DMS153 treated with DMSO at 0.1 percent for 48 hours (cell line): ENCODE results near the gene DLGAP4.

Experiments used
- DNase-seq: peaks from one replicate; lab custom pipeline; 2025; ENCODE audit not compliant: unreplicated experiment; lab: John Stamatoyannopoulos, UW

DLGAP4 gene

GRCh38 chr20:36320261-36320897 is 14.2 kb downstream of the DLGAP4 start:
- no peak for DNase-seq

DNA sequence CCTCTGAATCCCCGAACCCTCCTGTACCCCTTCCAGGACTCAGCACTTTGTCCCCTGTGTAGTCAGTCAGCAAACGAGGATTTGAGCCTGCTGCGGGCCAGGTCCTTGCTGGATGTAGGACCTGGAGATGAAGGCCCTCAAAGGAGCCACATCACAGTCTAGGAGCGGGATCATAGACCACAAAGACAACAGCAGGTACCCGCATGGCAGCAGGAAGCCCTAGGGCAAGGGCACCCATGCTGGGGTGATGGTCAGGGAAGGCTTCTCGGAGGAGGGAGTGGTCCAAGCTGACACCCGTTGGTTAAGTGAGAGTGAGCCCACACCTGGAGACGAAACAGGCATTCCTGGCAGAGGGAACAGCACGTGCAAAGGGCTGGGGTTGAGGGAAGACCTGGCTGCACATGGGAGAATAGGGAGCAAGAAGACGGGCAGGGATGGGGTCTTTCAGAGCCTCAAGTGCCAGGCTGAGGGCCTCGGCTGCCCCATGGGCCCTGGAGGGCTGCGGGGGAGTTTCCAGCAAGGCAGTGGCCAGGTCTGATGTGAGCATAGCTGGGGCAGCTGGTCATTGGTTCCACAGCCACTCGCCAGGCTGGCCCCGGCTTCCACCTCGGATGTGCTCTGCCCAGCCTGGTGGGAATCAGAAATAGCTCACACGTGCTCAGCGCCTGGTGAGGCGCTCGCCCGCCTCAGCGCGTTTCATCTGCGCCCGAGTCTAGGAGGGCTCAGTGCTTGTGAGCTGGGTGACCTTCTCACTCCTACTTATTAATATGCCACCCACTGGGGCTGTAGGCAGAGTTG is 15.0 kb downstream of the DLGAP4 start:
- no peak for DNase-seq

- no peak for DNase-seq
These were observed 16.0 kb downstream of the DLGAP4 start for GRCh38 chr20:36322131-36322530.

GRCh38 chr20:36330091-36330490 is 24.0 kb downstream of the DLGAP4 start:
- DNase-seq: no peak

DNA sequence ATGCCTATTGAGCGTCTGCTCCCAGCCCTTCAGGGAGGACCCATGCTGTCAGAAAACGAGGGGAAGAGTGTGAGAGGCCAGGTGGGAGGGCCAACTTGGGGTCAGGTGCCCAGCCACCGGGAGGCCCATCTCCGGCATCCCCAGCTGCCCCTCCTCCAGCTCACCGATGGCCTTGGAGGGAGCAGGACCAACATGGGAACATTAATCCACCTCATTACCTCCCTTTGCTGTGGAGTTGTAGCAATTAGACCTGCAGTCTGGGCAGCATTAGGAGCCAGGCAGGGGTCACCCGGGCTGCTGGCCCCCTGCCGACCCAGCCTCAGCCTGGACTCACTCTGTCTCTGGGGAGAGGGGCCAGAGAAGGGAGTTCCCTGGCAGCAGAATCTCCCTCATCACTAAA is 25.1 kb downstream of the DLGAP4 start:
- DNase-seq: no peak

DNA sequence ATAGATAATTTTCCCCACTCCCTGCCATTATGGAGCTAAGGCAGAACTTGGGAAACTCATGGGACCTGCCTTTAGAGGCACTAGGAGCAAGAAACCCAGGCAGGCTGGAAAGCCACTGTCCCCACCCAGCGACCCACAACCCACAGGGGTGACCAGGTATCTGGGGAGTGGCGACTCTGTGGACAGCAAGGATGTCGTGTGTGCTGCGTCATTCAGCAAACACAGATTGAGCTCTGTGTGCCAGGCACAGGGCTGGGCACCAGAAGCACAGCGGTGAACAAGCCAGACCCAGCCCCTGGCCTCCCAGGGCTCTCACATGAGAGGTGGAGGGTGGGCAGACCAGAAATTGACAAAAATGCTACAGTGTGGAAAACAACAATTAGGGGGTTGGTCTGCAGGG is 27.7 kb downstream of the DLGAP4 start:
- no peak for DNase-seq

DNA sequence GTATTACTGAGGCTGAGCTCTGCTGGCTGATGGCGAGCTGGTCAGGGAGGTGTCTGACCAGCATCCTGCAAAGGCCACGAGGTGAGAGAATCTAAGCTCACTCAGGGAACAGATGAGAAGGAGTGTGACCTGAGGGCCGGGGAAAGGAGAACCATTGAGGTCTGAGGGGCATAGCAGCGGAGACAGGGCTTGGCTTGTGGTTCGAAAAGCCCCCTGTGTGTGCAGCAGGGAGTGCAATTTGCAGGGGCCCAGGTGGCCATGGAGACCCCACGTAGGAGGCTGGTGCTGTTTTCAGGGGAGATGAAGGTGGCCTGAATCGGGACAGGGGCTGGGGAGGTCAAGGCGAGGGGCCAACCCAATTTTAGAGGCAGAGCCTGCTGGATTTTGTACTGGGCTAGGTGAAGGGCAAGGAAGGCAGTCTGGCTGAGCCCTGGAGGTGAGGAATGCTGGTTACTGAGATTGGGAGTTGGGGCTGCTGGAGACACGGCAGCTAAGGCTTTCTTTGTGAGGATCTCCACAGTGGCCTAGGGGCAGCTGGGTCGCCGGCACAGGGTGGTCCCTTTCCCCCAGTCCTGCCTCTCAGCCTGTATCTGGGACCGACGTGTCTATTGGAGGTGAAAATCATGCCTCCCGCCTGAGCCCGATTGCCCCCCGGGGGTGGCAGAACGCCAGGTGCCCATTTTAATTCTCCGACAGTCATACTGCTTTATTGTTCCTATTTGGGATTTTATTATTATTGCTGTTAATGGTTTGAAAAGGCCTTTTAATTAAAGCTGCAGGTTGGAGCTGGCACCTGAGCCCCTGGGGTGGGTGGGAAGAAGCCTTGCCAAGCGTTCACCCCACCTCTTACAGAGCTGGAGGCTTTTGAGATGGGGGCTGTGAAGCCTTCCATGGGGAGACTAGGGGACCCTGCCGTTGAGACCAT is 28.4 kb downstream of the DLGAP4 start:
- DNase-seq: no peak

DNA sequence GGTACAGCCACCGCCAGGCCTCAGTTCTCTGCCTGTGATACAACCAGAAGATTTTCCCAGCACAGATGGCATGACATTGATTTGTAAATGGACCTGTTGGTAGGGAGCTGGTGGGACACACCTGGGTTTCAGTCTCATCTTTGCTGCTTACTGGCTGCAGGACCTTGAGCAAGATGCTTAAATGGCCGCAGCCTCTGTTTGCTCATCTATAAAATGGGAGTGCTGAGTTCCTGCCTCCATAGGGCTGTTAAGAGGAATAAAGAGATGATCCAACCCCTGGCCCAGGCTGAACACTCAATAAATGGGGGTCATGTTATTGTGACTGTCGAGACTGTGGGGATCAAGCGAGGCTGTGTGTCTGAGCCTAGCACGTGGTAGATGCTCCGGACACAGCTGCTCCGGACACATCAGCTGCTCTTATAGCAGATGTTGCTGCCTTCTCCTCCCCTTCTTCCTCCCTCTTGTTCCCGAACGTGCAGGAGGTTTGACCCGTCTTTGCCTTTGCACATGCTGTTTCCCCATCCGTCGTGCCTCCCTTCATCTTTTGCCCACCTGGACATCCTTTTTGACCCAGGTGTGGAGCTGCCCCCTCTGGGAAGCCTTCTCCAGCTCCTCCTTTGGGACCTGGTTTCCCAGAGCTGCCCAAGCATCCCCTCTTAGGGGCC is 29.2 kb downstream of the DLGAP4 start:
- DNase-seq: no peak

- DNase-seq: no peak
These were observed 30.1 kb downstream of the DLGAP4 start for GRCh38 chr20:36336204-36336603.

DNA sequence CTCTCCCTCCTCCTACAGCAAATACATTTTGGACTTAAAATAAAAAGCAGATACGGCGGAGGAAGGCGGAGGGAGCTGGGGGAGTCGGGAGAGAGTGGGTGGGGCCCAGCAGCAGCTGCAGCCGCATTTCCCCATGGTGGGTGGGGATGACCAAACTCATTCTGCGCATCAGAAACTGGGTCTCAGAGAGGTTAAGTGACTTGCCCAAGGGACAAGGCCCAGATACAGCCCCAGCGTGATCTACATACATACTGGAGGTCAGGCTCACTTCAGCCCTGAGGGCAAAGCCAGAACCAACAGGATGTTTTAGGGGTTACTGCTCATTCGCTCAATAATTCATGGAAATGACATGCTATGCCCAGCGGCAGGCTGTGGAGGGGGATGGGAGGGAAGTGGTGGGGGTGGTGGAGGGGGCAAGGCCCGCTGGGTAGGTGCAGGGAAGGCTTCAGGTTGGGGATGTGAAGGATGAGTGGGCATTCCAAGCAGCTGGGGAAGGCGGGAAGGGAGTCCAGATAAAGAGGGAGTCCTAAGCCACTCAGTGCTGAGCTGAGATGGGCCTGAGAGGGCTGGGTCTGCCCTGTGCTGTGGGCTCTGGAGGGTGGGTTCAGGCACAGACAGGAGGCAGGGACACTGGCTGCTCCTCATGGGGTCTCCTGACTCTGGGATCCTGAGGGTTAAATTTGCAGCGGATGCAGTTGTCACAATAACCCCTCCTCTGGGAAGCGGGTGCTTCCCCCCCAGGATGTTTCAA is 31.0 kb downstream of the DLGAP4 start:
- DNase-seq: no peak

GRCh38 chr20:36337886-36338285 is 31.7 kb downstream of the DLGAP4 start:
- DNase-seq: no peak

DNA sequence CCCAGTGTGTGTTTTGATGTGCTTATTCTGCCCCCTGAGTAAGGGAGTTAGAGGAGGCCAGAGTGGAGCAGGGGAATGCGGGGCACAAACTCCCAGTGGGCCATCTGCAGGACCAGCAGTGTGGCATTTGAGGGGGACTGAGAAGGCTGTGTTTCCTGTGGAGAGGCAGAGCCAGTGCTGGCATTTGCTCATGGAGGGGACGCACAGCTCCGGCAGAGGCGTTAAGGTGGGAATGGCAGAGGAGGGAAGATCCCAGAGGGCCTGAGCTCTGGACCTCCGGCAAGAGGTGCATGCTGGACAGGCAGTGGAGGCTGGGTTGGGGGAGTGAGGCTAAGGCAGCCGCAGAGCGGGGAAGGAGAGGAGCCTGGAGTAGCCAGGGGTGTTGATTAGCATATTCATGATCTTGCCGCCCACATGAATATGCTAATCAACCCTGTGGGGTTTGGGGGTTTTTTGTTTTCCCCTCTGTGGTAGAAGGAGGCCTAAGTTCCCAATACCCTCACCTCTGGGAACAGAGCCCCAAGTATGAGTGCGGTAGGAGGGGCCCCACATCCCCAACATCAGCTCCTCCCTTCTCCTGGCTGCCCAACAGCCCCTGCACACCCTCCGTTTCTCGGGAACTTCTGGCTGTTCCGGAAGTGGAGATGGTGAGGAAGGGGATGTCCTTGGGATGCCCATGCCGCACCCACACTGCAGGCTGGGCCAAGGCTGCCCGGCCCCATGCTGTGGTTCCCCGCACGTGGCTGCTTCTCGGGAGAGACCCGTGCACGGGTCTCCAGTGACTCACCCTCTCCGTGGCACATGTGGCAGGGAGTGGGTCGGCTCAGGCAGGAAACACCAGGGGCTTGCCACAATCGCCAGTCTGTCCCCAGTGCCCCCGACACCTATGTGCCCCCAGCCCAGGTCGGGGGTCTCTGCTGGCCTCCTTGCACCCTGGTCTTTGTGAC is 33.8 kb downstream of the DLGAP4 start:
- no peak for DNase-seq

DNA sequence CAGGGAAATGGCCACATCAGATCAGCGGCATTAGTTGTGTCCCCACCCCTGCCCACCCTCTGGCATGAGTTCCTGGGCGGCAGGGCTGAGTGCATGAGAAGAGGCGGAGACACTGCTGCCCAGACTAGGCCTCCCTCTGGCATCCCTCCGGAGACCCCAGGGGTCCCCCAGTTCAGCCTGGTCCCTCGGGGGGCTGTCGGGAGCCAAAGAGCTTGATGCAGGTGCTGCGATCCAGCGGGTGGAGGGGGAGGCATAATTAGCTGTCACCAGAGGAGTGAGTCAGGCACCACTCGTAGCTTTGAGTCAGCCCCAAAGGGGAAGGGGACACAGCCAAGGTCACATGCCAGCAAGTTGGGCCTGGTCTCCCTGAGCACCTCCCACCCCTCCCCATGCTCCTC is 34.5 kb downstream of the DLGAP4 start:
- no peak for DNase-seq

DNA sequence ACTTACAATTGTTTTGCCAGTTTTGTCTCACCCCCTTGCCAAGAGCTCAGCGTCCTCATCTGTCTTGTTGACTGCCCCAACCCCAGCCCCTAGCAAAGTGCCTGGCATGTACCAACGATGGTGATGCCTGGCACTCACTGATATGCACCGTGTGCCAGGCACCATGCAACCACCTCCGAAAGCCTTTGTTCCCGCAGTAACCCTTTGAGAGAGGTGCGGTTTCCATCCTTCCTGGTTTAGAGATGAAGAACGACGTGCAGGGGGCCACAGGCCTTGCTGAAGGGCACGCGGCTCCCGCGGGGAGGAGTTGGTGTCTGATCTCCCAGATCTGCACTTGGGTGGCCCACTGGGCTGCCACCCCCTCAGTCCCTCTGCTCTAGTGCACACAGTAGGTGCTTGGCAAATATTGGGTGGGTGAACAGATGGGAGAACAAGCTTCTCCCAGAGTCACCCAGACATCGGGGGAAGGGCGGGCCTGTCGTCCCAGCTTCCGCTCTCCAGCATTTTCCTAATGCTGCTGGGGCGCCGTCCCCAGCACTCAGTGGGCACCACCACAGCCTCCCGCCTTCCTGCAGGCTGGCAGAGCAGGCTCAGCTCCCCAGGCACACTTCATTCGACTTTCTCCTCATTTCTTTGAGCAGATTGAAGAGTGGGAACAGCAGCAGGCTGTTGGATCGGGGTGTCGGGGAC is 35.3 kb downstream of the DLGAP4 start:
- no peak for DNase-seq

GRCh38 chr20:36342331-36343120 is 36.4 kb downstream of the DLGAP4 start:
- DNase-seq: no peak

DNA sequence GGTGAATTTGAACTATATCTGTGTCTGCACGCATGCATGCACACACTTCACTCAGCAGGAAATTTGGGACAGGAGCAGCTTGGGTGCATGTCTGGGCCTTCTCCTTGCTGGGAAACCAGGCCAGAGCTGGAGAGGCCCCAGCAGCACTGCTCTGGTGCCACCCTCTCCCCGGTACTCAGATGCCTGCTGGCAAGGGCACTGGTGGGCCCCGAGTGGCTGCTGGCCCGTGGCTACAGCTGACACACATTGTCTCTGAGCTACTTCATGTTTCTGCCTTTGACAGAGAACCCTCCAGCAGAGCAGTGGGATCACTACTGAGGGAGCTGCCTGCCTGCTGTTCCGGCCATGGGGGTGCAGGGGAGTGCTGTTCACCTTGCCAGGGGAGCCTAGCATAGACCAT is 37.5 kb downstream of the DLGAP4 start:
- DNase-seq: no peak

- DNase-seq: no peak
These were observed 38.5 kb downstream of the DLGAP4 start for GRCh38 chr20:36344517-36345132.

- DNase-seq: no peak
These were observed 40.1 kb downstream of the DLGAP4 start for GRCh38 chr20:36346256-36346655.
